Trophoblast cell (in vitro differentiated cells and primary cell): ENCODE results near the gene TRAPPC12.
"Not testable (repeated sequence)": the region's sequence is repeated elsewhere in the genome, so short reads cannot be mapped to it uniquely, and the experiment has no call there.

Experiments
- DNase-seq, 2 donors: peaks; one replicate each; pipeline ENCODE4 v3.0.0-alpha.2; 2016
- H2AFZ ChIP-seq: 2 replicates; pipeline ENCODE4 v1.6.1; 2013; ENCODE audit warnings: low read length, moderate library complexity, mild to moderate bottlenecking; ENCODE audit not compliant: insufficient read depth, poor library complexity
- H2AK5ac ChIP-seq: 2 replicates; pipeline ENCODE4 v1.6.1; 2013; ENCODE audit warnings: mild to moderate bottlenecking, low read length
- H2BK120ac ChIP-seq: 2 replicates; pipeline ENCODE4 v1.6.1; 2013; ENCODE audit warnings: low read length, mild to moderate bottlenecking, moderate library complexity; ENCODE audit not compliant: insufficient read depth, poor library complexity
- H2BK12ac ChIP-seq: 2 replicates; pipeline ENCODE4 v1.6.1; 2013; ENCODE audit warnings: mild to moderate bottlenecking, low read length, moderate library complexity
- H2BK5ac ChIP-seq: 2 replicates; pipeline ENCODE4 v1.6.1; 2013; ENCODE audit warnings: low read length, low read depth, moderate library complexity, mild to moderate bottlenecking; ENCODE audit not compliant: poor library complexity
- H3K14ac ChIP-seq: 2 replicates; pipeline ENCODE4 v1.6.1; 2013; ENCODE audit warnings: mild to moderate bottlenecking, low read length
- H3K18ac ChIP-seq: 2 replicates; pipeline ENCODE4 v1.6.1; 2013; ENCODE audit warnings: mild to moderate bottlenecking, low read length
- H3K23ac ChIP-seq: 2 replicates; pipeline ENCODE4 v1.6.1; 2013; ENCODE audit warnings: low read length
- H3K27ac ChIP-seq: 2 replicates; pipeline ENCODE4 v1.5.1; 2013; ENCODE audit warnings: low read depth, mild to moderate bottlenecking, inconsistent platforms, low read length, moderate library complexity
- H3K27me3 ChIP-seq: 2 replicates; pipeline ENCODE4 v1.6.1; 2013; ENCODE audit warnings: inconsistent platforms, mild to moderate bottlenecking, low read length, moderate library complexity; ENCODE audit not compliant: insufficient read depth
- H3K36me3 ChIP-seq, 2 experiments: 1 replicate in 1 of 2; 2 replicates in 1 of 2; pipeline ENCODE4 v1.6.1; 2013; ENCODE audit warnings: low read length in 2 of 2, mild to moderate bottlenecking in 2 of 2, moderate library complexity in 1 of 2; ENCODE audit not compliant: insufficient read depth in 2 of 2, control insufficient read depth in 1 of 2
- H3K4ac ChIP-seq: 2 replicates; pipeline ENCODE4 v1.6.1; 2013; ENCODE audit warnings: low read depth, mild to moderate bottlenecking, low read length, moderate library complexity
- H3K4me1 ChIP-seq, 2 experiments: 1 replicate in 1 of 2; 2 replicates in 1 of 2; pipeline ENCODE4 v1.6.1; 2013; ENCODE audit warnings: low read length in 2 of 2, mild to moderate bottlenecking in 2 of 2, moderate library complexity in 1 of 2; ENCODE audit not compliant: insufficient read depth in 2 of 2, control insufficient read depth in 1 of 2
- H3K4me2 ChIP-seq: 2 replicates; pipeline ENCODE4 v1.6.1; 2013; ENCODE audit warnings: inconsistent platforms, mild to moderate bottlenecking, low read length, moderate library complexity
- H3K4me3 ChIP-seq: 2 replicates; pipeline ENCODE4 v1.5.1; 2013; ENCODE audit warnings: mild to moderate bottlenecking, low read depth, low read length, inconsistent platforms
- H3K79me1 ChIP-seq: one replicate; pipeline ENCODE4 v1.6.1; 2013; ENCODE audit warnings: low read length
- H3K79me2 ChIP-seq: 2 replicates; pipeline ENCODE4 v1.6.1; 2013; ENCODE audit warnings: low read length, mild to moderate bottlenecking; ENCODE audit not compliant: control insufficient read depth, insufficient read depth, poor library complexity
- H3K9ac ChIP-seq: 2 replicates; pipeline ENCODE4 v1.6.1; 2013; ENCODE audit warnings: mild to moderate bottlenecking, low read length
- H3K9me3 ChIP-seq: 2 replicates; pipeline ENCODE4 v1.6.1; 2013; ENCODE audit warnings: low read depth, mild to moderate bottlenecking, control low read depth, inconsistent platforms, low read length; ENCODE audit not compliant: insufficient read depth
- H4K12ac ChIP-seq: 2 replicates; pipeline ENCODE4 v1.6.1; 2013; ENCODE audit warnings: low read depth, mild to moderate bottlenecking, low read length, moderate library complexity
- H4K8ac ChIP-seq: 2 replicates; pipeline ENCODE4 v1.6.1; 2013; ENCODE audit warnings: low read depth, mild to moderate bottlenecking, low read length, moderate library complexity
- H4K91ac ChIP-seq: one replicate; pipeline ENCODE4 v1.6.1; 2013; ENCODE audit warnings: low read depth, mild to moderate bottlenecking, low read length, moderate library complexity
- WGBS: extraction: QIAGEN DNeasy Blood & Tissue Kit; methylation state at CpG from one replicate; pipeline ENCODE4 v1.1.7; 2013; ENCODE audit warnings: missing lambda C conversion rate; ENCODE audit not compliant: insufficient read length, insufficient coverage; ENCODE audit errors: extremely low coverage; 5-methylcytosine and 5-hydroxymethylcytosine counted together

The TRAPPC12 gene

GRCh38 chr2:3490191-3491170, 111.0 kb downstream of the TRAPPC12 start:
- H3K36me3 ChIP-seq = peaks cover 9 to 13% of the 10 kb centered on the region in 2 experiments
- no peak overlapping the region for H4K91ac ChIP-seq
- H3K27ac ChIP-seq = no peak overlapping the region
- no peak overlapping the region for H3K4ac ChIP-seq
- H3K14ac ChIP-seq = no peak overlapping the region
- no peak overlapping the region for H3K9ac ChIP-seq
- no peak overlapping the region for H3K18ac ChIP-seq
- WGBS = no CpG with 5 or more reads among the region's 27 CpGs
- DNase-seq = no peak
- peaks cover 11% of the 10 kb centered on the region for H3K9me3 ChIP-seq
- H3K4me3 ChIP-seq = no peak overlapping the region
- H2BK5ac ChIP-seq = no peak overlapping the region
- peaks cover 4 to 6% of the 10 kb centered on the region in 2 experiments for H3K4me1 ChIP-seq
- H2BK12ac ChIP-seq = no peak overlapping the region
- H2AFZ ChIP-seq = no peak overlapping the region
- H3K79me1 ChIP-seq = no peaks in the 10 kb centered on the region
- no peak overlapping the region for H2BK120ac ChIP-seq
- H3K4me2 ChIP-seq = no peak overlapping the region
- H4K8ac ChIP-seq = no peak overlapping the region
- H3K27me3 ChIP-seq = no peaks in the 10 kb centered on the region
- no peak overlapping the region for H2AK5ac ChIP-seq
- H4K12ac ChIP-seq = no peak overlapping the region
- no peaks in the 10 kb centered on the region for H3K79me2 ChIP-seq
- H3K23ac ChIP-seq = no peak overlapping the region

GRCh38 chr2:3491306-3491705, 111.8 kb downstream of the TRAPPC12 start:
- no CpG with 5 or more reads among the region's 6 CpGs for WGBS
- Histone ChIP-seq H3K36me3 (peaks cover 9 to 10% of the 10 kb centered on the region in 2 experiments), H3K14ac (no peak overlapping the region), H2BK120ac (no peak overlapping the region), H2BK5ac (no peak overlapping the region), H3K4ac (no peak overlapping the region), H4K12ac (no peak overlapping the region), H3K4me2 (no peak overlapping the region), H3K27ac (no peak overlapping the region), H4K91ac (no peak overlapping the region), H4K8ac (no peak overlapping the region), H2AFZ (no peak overlapping the region), H2AK5ac (no peak overlapping the region), H3K18ac (no peak overlapping the region), H3K9ac (no peak overlapping the region), H2BK12ac (no peak overlapping the region), H3K9me3 (peaks cover 7% of the 10 kb centered on the region), H3K27me3 (no peaks in the 10 kb centered on the region), H3K79me1 (no peaks in the 10 kb centered on the region), H3K79me2 (no peaks in the 10 kb centered on the region), H3K23ac (no peak overlapping the region), H3K4me1 (peaks cover 4 to 6% of the 10 kb centered on the region in 2 experiments), H3K4me3 (no peak overlapping the region)
- DNase-seq = no peak

GRCh38 chr2:3491716-3492474, 112.4 kb downstream of the TRAPPC12 start:
- no peak overlapping the region for H3K23ac ChIP-seq
- H4K8ac ChIP-seq = no peak overlapping the region
- no CpG with 5 or more reads among the region's 17 CpGs for WGBS

GRCh38 chr2:3492475-3492787, 112.9 kb downstream of the TRAPPC12 start:
- WGBS = no CpG with 5 or more reads among the region's 12 CpGs

More at GRCh38 chr2:3491716-3492474, 112.4 kb downstream of the TRAPPC12 start:
- no peaks in the 10 kb centered on the region for H3K79me1 ChIP-seq
- no peak for DNase-seq
- H3K79me2 ChIP-seq = no peaks in the 10 kb centered on the region
- no peak overlapping the region for H2BK12ac ChIP-seq
- H3K4ac ChIP-seq = no peak overlapping the region
- H2AFZ ChIP-seq = no peak overlapping the region
- peaks cover 5 to 10% of the 10 kb centered on the region in 2 experiments for H3K36me3 ChIP-seq
- no peaks in the 10 kb centered on the region for H3K27me3 ChIP-seq
- H3K27ac ChIP-seq = no peak overlapping the region
- H3K4me2 ChIP-seq = no peak overlapping the region
- no peak overlapping the region for H4K91ac ChIP-seq
- H2BK5ac ChIP-seq = no peak overlapping the region
- H4K12ac ChIP-seq = no peak overlapping the region
- no peak overlapping the region for H3K9ac ChIP-seq
- no peak overlapping the region for H3K18ac ChIP-seq
- H3K9me3 ChIP-seq = peaks cover 2% of the 10 kb centered on the region
- no peak overlapping the region for H2AK5ac ChIP-seq
- no peak overlapping the region for H2BK120ac ChIP-seq
- H3K4me3 ChIP-seq = no peak overlapping the region
- H3K14ac ChIP-seq = no peak overlapping the region
- peaks cover 4 to 6% of the 10 kb centered on the region in 2 experiments for H3K4me1 ChIP-seq

More at GRCh38 chr2:3492475-3492787, 112.9 kb downstream of the TRAPPC12 start:
- H3K27ac ChIP-seq, H3K4me2 ChIP-seq, H2BK5ac ChIP-seq, H3K79me1 ChIP-seq, H2AK5ac ChIP-seq, H3K4ac ChIP-seq, H2BK12ac ChIP-seq, H3K79me2 ChIP-seq, H4K91ac ChIP-seq, H3K9ac ChIP-seq, H3K4me1 ChIP-seq, DNase-seq, H2BK120ac ChIP-seq, H4K8ac ChIP-seq, H2AFZ ChIP-seq, H3K9me3 ChIP-seq, H3K18ac ChIP-seq, H3K4me3 ChIP-seq, H3K14ac ChIP-seq, H4K12ac ChIP-seq, H3K27me3 ChIP-seq, H3K23ac ChIP-seq: not testable (repeated sequence)
- H3K36me3 ChIP-seq = peaks cover 8 to 12% of the 10 kb centered on the region in 2 experiments
